ENCODE measurements around the gene UBE2K.
"Not testable (repeated sequence)": the region's sequence is repeated elsewhere in the genome, so short reads cannot be mapped to it uniquely, and the experiment has no call there.

The UBE2K gene, protein sequence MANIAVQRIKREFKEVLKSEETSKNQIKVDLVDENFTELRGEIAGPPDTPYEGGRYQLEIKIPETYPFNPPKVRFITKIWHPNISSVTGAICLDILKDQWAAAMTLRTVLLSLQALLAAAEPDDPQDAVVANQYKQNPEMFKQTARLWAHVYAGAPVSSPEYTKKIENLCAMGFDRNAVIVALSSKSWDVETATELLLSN

DNA sequence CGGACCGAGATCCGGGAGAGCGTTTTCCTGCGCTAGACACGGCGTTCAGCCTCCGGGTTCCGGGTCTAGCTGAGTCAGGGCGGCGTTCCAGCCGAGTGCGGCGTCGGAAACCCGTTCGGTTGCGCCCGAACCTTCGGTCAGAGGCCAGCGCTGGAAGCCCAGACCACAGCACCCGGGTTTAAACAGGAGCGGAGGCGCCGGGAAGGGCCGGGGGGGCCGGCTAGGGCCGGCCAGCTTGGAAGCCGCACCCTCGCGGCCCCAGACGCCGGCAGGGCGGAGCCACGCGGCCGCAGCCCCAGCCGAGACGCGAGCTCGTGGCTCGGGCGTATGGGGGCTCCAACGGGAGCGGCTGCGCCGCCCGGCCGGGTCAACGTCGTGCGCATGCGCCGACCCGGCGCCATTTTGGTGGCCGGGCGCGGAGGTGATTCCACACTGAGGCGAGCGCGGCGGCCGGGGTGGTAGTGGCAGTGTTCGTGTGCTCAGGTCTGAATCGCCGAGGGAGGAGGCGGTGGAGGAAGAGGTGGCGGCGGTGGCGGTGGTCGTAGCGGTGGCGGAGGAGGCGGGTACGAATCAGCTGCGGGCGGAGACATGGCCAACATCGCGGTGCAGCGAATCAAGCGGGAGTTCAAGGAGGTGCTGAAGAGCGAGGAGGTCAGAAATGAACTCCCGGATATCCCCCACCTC lies at the start of gene UBE2K:
Gene UBE2K (plus strand): TSS at position 397 of the 684 bp plus-strand sequence. CDS start 192 bp downstream, at position 589.
- DNase-seq, result peak; percentile 80

DNA sequence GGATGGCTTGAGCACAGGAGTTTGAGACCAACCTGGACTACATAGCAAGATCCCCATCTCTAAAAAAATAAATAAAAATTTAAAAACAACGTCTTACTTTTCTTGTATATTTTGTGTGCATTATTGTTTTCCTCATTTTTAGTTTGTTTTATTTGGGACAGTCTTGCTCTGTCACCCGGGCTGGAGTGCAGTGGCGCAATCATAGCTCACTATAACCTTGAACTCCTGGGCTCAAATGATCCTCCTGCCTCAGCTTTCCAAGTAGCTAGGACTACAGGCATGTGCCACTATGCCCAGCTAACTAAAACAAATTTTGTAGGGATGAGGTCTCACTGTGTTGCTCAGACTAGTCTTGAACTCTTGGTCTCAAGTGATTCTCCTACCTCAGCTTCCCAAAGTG lies 49.7 kb upstream of the UBE2K start:
- no peak for DNase-seq

DNA sequence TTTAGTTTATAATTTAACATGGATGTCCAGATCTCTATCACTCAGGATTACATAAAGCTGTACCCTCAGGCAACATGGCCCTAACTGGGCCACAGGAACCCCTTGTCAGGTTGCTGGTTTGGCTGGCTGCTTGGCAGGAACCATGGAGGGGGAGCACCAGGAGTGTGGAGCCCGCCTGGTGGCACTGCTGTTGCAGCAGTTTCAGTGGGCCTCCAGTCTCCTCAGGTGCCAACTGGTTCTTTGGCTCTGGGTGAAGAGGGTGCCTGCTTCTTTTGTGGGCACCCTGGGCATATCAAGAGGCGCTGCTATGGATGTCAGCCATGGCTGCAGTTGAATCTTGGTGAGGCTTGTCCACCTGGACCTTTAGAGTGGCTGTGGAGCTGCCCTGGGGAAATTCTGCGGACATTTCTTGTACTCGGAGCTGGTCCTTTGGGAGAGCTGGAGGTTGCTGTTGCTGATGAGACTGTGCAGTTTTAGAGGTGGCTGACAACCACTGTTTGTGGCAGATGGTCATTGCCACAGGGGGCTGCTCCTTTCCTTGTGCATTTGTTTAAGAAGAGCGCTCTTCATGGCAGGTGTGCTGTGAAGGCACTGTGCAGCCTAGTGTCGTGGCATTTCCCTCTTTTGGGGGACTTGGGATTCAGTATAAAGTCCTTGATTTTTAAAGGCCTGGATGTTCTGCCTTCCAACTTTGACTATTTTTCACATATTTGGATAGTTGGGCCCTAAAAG lies 48.9 kb upstream of the UBE2K start:
- no peak for DNase-seq

DNA sequence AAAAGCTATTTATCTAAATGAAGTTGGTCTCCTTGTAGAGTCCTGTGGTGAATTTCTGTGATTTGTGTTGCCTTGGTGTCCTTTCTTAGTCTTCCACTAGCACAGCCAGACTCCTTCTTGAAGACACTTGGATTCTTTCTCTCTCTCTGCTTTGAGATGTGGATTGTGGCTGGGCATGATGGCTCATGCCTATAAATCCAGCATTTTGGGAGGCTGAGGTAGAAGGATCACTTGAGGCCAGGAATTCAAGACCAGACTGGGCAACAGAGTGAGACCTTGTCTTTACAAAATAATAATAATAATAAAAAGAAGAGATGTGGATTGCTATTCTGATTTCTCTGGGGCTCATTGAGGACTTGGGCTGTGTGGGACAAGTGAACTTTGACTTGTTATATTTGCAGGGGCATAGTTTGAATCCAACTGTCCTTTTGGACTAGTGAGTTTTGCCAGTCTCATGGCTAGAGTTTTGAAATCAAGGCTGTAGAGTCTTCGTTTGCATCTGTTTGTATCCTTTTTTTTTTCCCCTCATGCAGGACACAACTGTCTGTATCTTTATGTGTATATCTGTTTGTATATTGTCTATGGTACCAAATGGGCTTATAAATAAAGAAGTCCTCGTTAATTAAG lies 48.2 kb upstream of the UBE2K start:
- no peak for DNase-seq

DNA sequence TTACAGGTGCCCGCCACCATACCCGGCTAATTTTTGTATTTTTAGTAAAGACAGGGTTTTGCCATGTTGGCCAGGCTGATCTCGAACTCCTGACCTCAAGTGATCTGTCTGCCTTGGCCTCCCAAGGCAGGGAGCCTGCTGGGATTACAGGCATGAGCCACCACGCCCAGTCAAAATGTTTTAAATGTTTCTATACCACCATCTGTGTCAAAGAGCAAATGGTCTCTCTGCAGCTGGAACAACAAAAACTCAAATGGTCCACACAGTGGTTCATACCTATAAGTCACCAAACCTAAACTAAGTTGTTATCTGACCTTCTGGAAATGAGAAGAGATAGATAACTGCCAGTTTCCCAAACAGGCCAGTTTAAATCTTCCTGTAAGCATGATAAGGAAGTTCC lies 46.4 kb upstream of the UBE2K start:
- DNase-seq, result not testable (repeated sequence)

DNA sequence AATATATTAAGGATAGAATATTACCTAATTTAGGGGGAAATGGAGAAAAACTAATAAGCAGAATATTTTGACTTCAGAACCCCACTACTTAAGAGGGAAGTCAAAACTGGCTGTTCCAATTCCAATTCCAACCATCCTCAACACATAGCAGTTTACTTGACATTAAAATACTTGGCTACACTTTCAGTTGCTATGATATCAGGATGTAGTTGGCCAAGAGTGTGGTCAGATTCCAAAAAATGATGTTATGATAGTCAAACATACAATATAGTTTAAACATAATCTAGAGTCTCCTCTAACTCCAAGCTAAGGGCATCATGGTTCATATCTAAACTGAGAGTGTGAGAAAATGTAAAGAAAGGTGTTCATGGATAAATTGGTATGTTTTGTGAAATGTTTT lies 42.7 kb upstream of the UBE2K start:
- DNase-seq, result no peak

DNA sequence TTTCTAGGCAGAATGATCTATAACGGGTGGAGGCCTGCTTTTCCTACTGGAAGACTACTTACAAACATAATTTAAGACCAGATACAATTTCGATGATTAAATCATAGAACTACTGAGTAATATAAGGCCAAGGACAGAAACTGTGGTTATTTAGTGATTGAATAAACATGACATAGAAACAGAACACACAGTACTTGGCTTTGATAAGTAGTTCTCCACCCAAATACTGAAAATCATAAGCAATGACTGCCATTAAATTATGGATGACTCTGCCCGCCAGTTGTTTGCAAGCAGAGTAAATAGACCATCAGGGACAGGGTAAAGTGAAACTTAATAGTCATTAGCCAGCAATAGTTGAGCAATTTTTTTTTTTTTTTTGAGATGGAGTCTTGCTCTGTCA lies 42.1 kb upstream of the UBE2K start:
- no peak for DNase-seq

DNA sequence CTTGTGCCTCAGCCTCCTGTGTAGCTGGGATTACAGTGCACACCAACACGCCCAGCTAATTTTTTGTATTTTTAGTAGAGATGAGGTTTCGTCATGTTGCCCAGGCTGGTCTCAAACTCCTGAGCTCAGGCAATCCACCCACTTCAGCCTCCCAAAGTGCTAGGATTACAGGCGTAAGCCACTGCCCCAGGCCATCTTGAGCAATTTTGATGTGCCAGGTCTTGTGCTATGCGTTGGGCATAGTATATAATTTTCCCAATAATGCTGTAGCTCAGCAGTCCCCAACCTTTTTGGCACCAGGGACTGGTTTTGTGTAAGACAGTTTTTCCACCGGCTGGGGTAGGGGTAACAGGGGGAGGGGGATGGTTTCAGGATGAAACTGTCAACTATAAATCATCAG lies 41.3 kb upstream of the UBE2K start:
- not testable (repeated sequence) for DNase-seq

DNA sequence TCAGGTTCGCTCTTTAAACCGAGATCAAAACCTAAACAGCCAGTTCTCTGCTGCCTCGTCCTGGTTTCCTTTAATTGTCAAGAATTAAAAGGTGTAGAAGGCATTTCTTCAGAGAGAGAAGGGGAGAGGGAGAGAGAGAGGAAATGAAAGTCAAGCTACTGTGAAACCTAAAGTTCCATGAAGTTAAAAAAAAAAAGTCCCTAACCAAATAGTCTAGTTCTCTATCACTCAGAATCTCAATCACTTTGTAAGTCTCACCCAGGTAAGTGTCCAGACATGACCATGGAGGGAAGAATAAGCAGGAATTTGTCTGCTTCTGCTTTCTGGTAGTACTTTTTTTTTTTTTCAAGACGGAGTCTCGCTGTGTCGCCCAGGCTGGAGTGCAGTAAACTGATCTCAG lies 40.5 kb upstream of the UBE2K start:
- no peak for DNase-seq

DNA sequence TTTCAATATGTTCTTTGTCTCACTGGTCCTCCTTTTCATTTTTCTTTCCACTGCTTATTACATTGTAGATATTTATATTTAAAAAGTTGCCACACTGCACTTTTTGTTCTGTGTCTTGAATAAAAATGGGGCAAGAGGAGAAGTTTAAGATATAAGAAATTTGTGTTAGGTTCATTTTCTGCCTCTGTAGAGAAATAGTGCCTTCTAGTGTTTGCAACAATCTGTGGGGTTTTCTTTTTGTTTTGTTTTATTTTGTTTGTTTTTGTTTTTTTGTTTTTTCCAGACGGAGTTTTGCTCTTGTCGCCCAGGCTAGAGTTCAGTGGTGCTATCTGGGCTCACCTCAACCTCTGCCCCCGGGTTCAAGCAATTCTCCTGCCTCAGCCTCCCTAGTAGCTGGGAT lies 39.2 kb upstream of the UBE2K start:
- DNase-seq, result no peak

DNA sequence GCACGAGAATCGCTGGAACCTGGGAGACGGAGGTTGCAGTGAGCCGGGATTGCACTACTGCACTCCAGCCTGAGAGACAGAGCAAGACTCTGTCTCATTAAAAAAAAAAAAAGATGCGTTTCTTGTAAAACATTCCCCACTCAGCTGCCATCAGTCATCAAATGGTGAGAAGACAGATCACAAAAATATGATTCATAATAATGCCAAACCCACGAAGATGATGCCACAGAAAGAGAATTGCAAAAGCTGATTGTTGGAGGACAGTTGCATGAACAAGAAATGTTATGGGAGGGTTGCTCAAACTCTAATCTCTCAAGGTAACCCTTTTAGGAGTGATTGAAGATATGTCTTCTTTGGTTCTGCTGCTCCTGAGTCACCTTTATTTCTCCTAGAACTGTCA lies 37.9 kb upstream of the UBE2K start:
- DNase-seq, result no peak

DNA sequence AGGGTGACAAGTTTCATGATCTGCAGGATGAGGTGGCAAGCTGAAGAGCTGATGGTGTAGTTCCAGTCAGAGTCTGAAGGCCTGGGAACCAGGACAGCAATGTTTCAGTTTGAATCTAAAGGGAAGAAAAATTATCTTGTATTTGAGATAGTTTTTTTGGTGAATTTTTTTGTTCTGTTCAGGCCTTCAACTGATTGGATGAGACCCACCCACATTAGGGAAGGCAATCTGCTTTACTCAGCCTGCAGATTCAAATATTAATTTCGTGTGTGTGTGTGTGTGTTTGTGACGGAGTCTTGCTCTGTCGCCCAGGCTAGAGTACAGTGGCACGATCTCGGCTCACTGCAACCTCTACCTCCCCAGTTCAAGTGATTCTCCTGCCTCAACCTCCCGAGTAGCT lies 37.2 kb upstream of the UBE2K start:
- no peak for DNase-seq

DNA sequence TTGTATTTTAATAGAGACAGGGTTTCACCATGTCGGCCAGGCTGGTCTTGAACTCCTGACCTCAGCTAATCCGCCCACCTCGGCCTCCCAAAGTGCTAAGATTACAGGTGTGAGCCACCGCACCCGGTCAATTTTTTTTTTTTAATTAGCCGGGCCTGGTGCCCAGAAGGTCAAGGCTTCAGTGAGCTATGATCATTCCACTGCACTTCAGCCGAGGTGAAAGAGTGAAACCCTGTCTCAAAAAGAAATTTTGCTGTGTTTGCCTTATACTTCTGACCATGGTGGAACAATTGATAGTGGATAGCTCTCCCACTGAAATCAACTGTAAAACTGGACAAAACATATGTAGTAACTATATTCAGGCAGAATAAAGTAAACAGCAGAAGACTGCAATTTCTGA lies 35.3 kb upstream of the UBE2K start:
- no peak for DNase-seq

DNA sequence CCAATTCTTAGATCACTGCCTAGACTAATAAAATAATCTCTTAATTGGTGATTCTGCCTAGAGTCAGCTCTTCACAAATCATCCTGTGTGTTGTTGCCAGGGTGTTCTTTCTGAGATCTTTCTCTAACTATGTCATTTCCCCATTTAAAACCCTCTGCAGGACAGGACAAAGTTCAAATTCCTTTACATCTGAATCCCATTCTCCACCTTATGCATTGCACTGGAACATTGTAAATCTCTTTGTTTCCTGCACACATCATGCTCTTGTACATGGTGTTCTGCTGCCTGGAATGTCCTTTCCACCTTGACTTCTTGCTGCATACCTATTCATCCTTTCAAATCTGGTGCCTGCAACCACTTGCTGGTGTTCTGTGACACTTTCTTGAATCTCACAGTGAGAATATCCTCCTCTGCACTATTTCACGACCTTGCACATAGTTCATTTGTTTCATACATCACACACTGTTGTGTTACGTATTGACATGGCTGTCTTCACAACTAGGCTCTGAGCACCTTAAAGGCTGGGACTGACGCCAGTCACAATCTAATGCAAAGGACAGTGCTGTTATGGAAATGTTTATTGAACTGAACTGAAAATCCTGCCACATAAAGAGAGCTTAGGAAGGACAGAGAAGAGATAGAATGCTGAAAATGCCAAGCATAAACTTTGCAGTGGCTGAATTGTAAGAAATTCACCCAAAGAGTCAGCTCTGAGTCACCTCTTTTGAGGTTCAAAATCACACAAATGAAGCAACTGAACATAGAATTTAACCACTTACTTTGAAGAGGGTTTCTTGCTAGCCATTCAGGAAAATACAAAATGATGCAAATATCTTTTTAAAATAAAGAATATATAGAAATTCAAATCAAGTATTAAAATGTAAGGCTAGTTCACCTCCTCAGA lies 32.9 kb upstream of the UBE2K start:
- no peak for DNase-seq

DNA sequence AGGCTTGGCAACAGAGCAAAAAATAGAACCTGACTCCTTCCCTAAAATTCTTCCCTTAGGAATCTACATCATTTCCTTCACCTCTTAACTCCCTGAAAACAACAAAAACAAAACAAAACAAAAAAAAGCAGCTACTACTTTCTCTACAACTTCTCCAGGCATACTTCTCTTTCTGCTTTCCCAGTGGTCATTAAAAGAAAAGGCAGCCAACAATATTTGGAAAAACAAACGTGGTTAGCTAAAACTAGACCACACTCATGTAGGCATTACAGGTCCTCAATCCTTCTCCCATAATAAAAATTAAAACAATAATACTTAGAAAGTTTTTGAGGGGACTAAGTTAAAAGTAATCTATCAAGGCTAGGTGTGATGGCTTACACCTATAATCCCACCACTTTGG lies 30.2 kb upstream of the UBE2K start:
- no peak for DNase-seq

DNA sequence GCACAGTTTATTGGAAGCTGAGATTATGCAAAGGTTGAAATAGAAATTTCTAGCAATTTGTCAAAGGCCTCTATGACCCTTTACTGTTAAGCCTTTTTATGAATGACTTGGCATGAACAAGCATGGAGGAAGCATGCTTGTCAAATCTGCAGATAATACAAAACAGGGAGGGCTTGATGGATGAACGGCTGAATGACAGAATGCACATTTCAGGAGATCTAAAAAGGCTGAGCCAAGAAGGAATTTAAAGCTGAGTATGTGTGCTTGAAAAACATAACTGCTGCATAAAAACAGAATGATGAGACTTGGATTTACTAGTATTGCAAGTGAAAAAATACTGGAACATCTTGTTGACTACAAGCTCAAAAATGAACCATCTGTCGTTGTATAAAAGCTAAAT lies 29.0 kb upstream of the UBE2K start:
- DNase-seq, result no peak

DNA sequence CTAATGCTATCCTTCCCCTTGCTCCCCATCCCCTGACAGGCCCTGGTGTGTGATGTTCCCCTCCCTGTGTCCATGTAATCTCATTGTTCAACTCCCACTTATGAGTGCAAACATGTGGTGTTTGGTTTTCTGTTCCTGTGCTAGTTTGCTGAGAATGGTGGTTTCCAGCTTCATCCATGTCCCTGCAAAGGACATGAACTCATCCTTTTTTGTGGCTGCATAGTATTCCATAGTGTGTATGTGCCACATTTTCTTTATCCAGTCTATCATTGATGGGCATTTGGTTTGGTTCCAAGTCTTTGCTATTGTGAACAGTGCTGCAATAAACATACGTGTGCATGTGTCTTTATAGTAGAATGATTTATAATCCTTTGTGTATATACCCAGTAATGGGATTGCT lies 27.6 kb upstream of the UBE2K start:
- not testable (repeated sequence) for DNase-seq

DNA sequence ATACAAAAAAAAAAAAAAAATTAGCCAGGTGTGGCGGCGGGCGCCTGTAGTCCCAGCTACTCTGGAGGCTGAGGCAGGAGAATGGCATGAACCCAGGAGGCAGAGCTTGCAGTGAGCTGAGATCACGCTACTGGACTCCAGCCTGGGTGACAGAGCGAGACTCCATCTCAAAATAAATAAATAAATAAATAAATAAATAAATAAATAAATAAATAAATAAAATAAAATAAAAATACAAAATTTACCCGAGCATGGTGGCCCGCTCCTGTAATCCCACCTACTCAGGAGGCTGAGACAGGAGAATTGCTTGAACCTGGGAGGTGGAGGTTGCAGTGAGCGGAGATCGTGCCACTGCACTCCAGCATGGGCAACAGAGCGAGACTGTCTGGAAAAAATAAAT lies 22.3 kb upstream of the UBE2K start:
- DNase-seq, result not testable (repeated sequence)

DNA sequence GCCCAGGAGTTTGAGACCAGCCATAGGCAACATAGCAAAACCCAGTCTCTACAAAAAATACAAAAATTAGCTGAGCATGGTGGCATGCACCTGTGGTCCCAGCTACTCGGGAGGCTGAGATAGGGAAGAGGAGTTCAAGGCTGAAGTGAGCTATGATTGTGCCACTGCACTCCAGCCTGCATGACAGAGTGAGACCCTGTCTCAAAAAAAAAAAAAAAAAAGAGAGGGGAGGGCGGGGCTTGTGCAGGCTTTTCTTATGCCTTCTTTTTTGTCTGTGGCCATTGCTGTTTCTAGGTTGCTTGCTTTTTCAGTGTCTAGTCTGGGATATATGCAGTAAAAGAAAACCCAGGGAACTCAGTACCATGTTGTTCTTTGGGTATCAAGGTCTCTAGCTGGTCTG lies 16.9 kb upstream of the UBE2K start:
- DNase-seq, result not testable (repeated sequence)

DNA sequence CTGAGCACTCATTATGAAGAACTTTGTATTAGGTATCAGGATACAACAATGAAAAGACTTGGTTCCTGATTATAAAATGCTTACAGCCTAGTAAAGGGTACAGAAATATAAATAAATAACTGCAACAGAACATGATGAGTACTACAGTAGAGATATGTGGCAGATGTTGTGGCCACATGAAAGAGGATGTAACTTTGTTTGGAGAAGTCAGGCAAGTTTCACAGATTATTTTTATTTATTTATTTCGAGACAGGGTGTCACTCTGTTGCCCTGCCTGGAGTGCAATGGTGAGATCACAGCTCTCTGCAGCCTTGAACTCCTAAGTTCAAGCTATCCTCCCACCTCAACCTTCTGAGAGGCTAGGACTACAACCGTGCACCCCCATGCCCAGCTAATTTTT lies 15.8 kb upstream of the UBE2K start:
- DNase-seq, result no peak

DNA sequence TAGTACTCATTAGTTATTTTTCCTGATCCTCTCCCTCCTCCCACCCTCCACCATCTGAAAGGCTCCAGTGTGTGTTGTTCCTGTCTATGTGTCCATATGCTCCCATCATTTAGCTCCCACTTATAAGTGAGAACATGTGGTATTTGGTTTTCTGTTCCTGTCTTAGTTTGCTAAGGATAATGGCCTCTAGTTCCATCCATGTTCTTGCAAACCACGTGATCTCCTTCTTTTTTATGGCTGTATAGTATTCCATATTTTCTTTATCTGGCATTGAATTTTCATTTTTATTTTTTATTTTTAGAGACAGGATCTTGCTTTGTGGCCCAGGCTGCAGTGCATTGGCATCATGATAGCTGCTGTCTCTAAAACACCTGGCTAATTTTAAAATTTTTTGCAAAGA lies 11.9 kb upstream of the UBE2K start:
- no peak for DNase-seq

DNA sequence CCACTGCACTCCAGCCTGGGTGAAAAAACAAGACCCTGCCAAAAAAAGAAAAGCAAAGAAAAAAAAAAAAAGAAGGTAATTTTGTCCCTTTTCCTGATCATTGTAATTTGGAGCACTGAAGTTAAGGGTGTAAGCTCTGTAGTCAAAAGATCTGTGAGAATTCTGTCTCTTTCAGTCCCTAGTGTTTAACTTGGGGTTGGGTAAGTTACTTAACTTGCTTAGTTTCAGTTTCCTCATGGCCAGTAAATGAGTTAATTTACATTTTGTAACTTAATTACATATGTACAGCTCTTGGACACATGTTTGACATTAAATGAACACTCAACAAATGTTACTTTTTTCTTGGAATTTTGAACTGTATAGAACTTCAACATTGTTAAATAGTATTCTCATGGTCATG lies 10.9 kb upstream of the UBE2K start:
- no peak for DNase-seq

DNA sequence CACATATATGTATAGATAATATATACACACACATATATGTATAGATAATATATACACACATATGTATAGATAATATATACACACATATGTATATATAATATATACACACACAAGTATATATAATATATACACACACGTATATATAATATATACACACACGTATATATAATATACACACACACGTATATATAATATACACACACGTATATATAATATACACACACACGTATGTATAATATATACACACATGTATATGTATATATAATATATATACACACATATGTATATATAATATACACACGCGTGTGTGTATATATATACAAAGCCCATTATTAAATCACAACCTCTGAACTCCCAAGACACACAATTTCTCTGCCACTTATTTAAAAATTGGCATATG lies 8.0 kb upstream of the UBE2K start:
- DNase-seq, result no peak
